WTC11 (cell line): ENCODE data around the gene EFNA5. TPM values are rescaled to one million over a fixed set of nuclear protein-coding genes. Genes with fewer than 3 reads are reported as not detected.
A peak's percentile ranks its signal among the peaks of the same experiment; 100 is the strongest.

ENCODE experiments used
- ATAC-seq: fragments of 200-7000 bp; cut with Tn5 transposase; 2 replicates; pipeline ENCODE4 v1.10.0; 2021; ENCODE audit warnings: mild to moderate bottlenecking, moderate library complexity
- CTCF ChIA-PET: fragments of 300-600 bp; sonication (Branson Sonifier 250); formaldehyde crosslinking; loops from one replicate; lab custom pipeline; 2021; ENCODE audit warnings: antibody characterized with exemption; lab: Charles Lee
- POLR2A ChIA-PET: fragments of 350-600 bp; sonication (Branson Sonifier 250); formaldehyde crosslinking; loops from one replicate; lab custom pipeline; 2021; ENCODE audit warnings: antibody characterized with exemption; lab: Charles Lee
- DNase-seq: peaks from one replicate; pipeline ENCODE4 v3.0.0; 2021; ENCODE audit warnings: low spot score
- H3K27ac Mint-ChIP-seq: 2 replicates; pipeline ENCODE4 v1.8.0; 2021; ENCODE audit warnings: mixed read lengths
- H3K27me3 Mint-ChIP-seq: 2 replicates; pipeline ENCODE4 v1.8.0; 2021; ENCODE audit warnings: low read depth, mild to moderate bottlenecking, moderate library complexity, mixed read lengths
- H3K36me3 Mint-ChIP-seq: 2 replicates; pipeline ENCODE4 v1.8.0; 2021; ENCODE audit warnings: mixed read lengths
- H3K4me1 Mint-ChIP-seq: 2 replicates; pipeline ENCODE4 v1.8.0; 2022; ENCODE audit warnings: mixed read lengths
- H3K4me3 Mint-ChIP-seq: 2 replicates; pipeline ENCODE4 v1.8.0; 2021; ENCODE audit warnings: mild to moderate bottlenecking, moderate library complexity, mixed read lengths
- H3K9me3 Mint-ChIP-seq: 2 replicates; pipeline ENCODE4 v1.8.0; 2021; ENCODE audit warnings: mixed read lengths
- ARID4B ChIP-seq: sonication (generic); formaldehyde crosslinking; IDR thresholded peaks from 2 replicates; pipeline ENCODE4 v1.8.0; 2023; ENCODE audit warnings: missing genetic modification reagents, mild to moderate bottlenecking, borderline replicate concordance
- CBFB ChIP-seq: sonication (generic); formaldehyde crosslinking; IDR thresholded peaks from 2 replicates; pipeline ENCODE4 v1.8.1; 2022; ENCODE audit warnings: mild to moderate bottlenecking, low read depth, missing genetic modification reagents
- CREB1 ChIP-seq: sonication (generic); formaldehyde crosslinking; IDR thresholded peaks from 2 replicates; pipeline ENCODE4 v1.8.0; 2023; ENCODE audit warnings: mild to moderate bottlenecking, missing genetic modification reagents
- E2F1 ChIP-seq: sonication (generic); formaldehyde crosslinking; IDR thresholded peaks from 2 replicates; pipeline ENCODE4 v1.8.0; 2022; ENCODE audit warnings: mild to moderate bottlenecking, missing genetic modification reagents
- E2F5 ChIP-seq: sonication (generic); formaldehyde crosslinking; IDR thresholded peaks from 2 replicates; pipeline ENCODE4 v1.8.1; 2022; ENCODE audit warnings: mild to moderate bottlenecking, moderate library complexity, missing genetic modification reagents
- ELF4 ChIP-seq: sonication (generic); formaldehyde crosslinking; IDR thresholded peaks from 2 replicates; pipeline ENCODE4 v1.8.1; 2022; ENCODE audit warnings: low read depth, mild to moderate bottlenecking, moderate library complexity, missing genetic modification reagents
- EMX1 ChIP-seq: fragments of 250-450 bp; sonication (Bioruptor Pico); IDR thresholded peaks from 2 replicates; pipeline ENCODE4 v1.8.0; 2021; ENCODE audit warnings: mild to moderate bottlenecking
- ERG ChIP-seq: fragments of 250-450 bp; sonication (Bioruptor Pico); IDR thresholded peaks from 2 replicates; pipeline ENCODE4 v1.8.0; 2021; ENCODE audit warnings: mild to moderate bottlenecking
- FOXJ3 ChIP-seq: sonication (generic); formaldehyde crosslinking; IDR thresholded peaks from 2 replicates; pipeline ENCODE4 v1.9.0; 2021; ENCODE audit warnings: missing genetic modification reagents, mild to moderate bottlenecking, borderline replicate concordance
- FOXP1 ChIP-seq: sonication (generic); formaldehyde crosslinking; IDR thresholded peaks from 2 replicates; pipeline ENCODE4 v1.8.0; 2022; ENCODE audit warnings: missing genetic modification reagents, mild to moderate bottlenecking, moderate library complexity, borderline replicate concordance
- HMGA2 ChIP-seq: fragments of 250-450 bp; sonication (Bioruptor Pico); IDR thresholded peaks from 2 replicates; pipeline ENCODE4 v1.4.0; 2021; ENCODE audit warnings: mild to moderate bottlenecking, moderate library complexity
- JAZF1 ChIP-seq: fragments of 250-450 bp; sonication (Bioruptor Pico); IDR thresholded peaks from 2 replicates; pipeline ENCODE4 v1.9.0; 2021; ENCODE audit warnings: moderate library complexity, mild to moderate bottlenecking, inconsistent platforms
- MXD4 ChIP-seq: fragments of 250-450 bp; sonication (Bioruptor Pico); IDR thresholded peaks from 2 replicates; pipeline ENCODE4 v1.8.0; 2021; ENCODE audit warnings: mild to moderate bottlenecking, moderate library complexity, borderline replicate concordance
- NFATC4 ChIP-seq: fragments of 250-450 bp; sonication (Bioruptor Pico); IDR thresholded peaks from 2 replicates; pipeline ENCODE4 v1.9.0; 2021; ENCODE audit warnings: mild to moderate bottlenecking
- NFE2L1 ChIP-seq: sonication (generic); formaldehyde crosslinking; IDR thresholded peaks from 2 replicates; pipeline ENCODE4 v1.8.1; 2023; ENCODE audit warnings: missing genetic modification reagents
- NFYB ChIP-seq: sonication (generic); formaldehyde crosslinking; conservative IDR thresholded peaks from 2 replicates; pipeline ENCODE4 v1.8.0; 2022; ENCODE audit warnings: low read depth, missing genetic modification reagents
- OVOL2 ChIP-seq: fragments of 250-450 bp; sonication (Bioruptor Pico); IDR thresholded peaks from 2 replicates; pipeline ENCODE4 v1.9.0; 2021; ENCODE audit warnings: mild to moderate bottlenecking, borderline replicate concordance
- SMAD4 ChIP-seq: sonication (generic); formaldehyde crosslinking; IDR thresholded peaks from 2 replicates; pipeline ENCODE4 v1.8.0; 2022; ENCODE audit warnings: mild to moderate bottlenecking, missing genetic modification reagents
- STAT6 ChIP-seq: sonication (generic); formaldehyde crosslinking; conservative IDR thresholded peaks from 2 replicates; pipeline ENCODE4 v1.8.1; 2023; ENCODE audit warnings: mild to moderate bottlenecking, low read depth, missing genetic modification reagents, moderate library complexity
- USF2 ChIP-seq: sonication (generic); formaldehyde crosslinking; IDR thresholded peaks from 2 replicates; pipeline ENCODE4 v1.8.1; 2023; ENCODE audit warnings: mild to moderate bottlenecking, missing genetic modification reagents, moderate library complexity
- ZNF121 ChIP-seq: sonication (generic); formaldehyde crosslinking; IDR thresholded peaks from 2 replicates; pipeline ENCODE4 v1.8.0; 2023; ENCODE audit warnings: missing genetic modification reagents
- ZNF416 ChIP-seq: fragments of 250-450 bp; sonication (Bioruptor Pico); IDR thresholded peaks from 2 replicates; pipeline ENCODE4 v1.9.0; 2021; ENCODE audit warnings: mild to moderate bottlenecking, inconsistent platforms
- total RNA-seq: library from RNA; stranded (reverse); gene quantifications from 3 replicates; pipeline ENCODE4 v1.2.3, GENCODE V29; 2021

EFNA5 gene
- total RNA-seq, 1 experiment from 2014 or later = 17.4 TPM

GRCh38 chr5:107651325-107651724 lies 19.4 kb downstream of the EFNA5 start:
- Mint-ChIP-seq H3K36me3 (no peaks in the 10 kb centered on the region), H3K9me3 (no peaks in the 10 kb centered on the region), H3K27me3 (peaks cover 18% of the 10 kb centered on the region), H3K4me3 (no peak overlapping the region), H3K4me1 (peaks cover 47% of the 10 kb centered on the region), H3K27ac (no peak overlapping the region)
- TF ChIP-seq ZNF416 (CRISPR knock-in tag) = no peak
- no peak for TF ChIP-seq STAT6 (CRISPR knock-in tag)
- no peak for TF ChIP-seq E2F1
- no peak for TF ChIP-seq JAZF1 (CRISPR knock-in tag)
- no peak for TF ChIP-seq EMX1 (CRISPR knock-in tag)
- no peak for TF ChIP-seq FOXJ3 (CRISPR knock-in tag)
- ChIA-PET CTCF (no interaction called here), POLR2A (no interaction called here)
- DNase-seq (peak; percentile 39), ATAC-seq (peak; percentile 78)

GRCh38 chr5:107646418-107646817 lies 24.3 kb downstream of the EFNA5 start:
- Mint-ChIP-seq H3K27me3 (peaks cover 7% of the 10 kb centered on the region), H3K36me3 (no peaks in the 10 kb centered on the region), H3K27ac (no peak overlapping the region), H3K4me3 (no peak overlapping the region), H3K4me1 (peaks cover 13% of the 10 kb centered on the region), H3K9me3 (no peaks in the 10 kb centered on the region)
- POLR2A ChIA-PET = no interaction called here
- CTCF ChIA-PET = interaction anchor here (1.1 kb wide), 1 partner anchor 74 kb away, joined by 5 read pairs; no protein-coding TSS in a partner anchor
- ATAC-seq (no peak), DNase-seq (no peak)
- TF ChIP-seq NFATC4 (CRISPR knock-in tag) = no peak
- TF ChIP-seq USF2 (CRISPR knock-in tag) = no peak
- no peak for TF ChIP-seq NFYB
- no peak for TF ChIP-seq NFE2L1 (CRISPR knock-in tag)
- no peak for TF ChIP-seq CBFB (CRISPR knock-in tag)
- no peak for TF ChIP-seq HMGA2
- no peak for TF ChIP-seq ZNF121 (CRISPR knock-in tag)
- TF ChIP-seq ELF4 (CRISPR knock-in tag) = no peak
- TF ChIP-seq FOXP1 (CRISPR knock-in tag) = no peak
- no peak for TF ChIP-seq MXD4 (CRISPR knock-in tag)
- TF ChIP-seq OVOL2 (CRISPR knock-in tag) = no peak
- TF ChIP-seq ERG (CRISPR knock-in tag) = no peak
- no peak for TF ChIP-seq E2F5 (CRISPR knock-in tag)
- TF ChIP-seq CREB1 (CRISPR knock-in tag) = no peak
- no peak for TF ChIP-seq ARID4B
- no peak for TF ChIP-seq SMAD4
